NOMO-1 (cell line): ENCODE data around the gene RYR3.

ENCODE experiments used
- DNase-seq, 2 experiments: peaks; one replicate each; lab custom pipeline; 2025; ENCODE audit not compliant: unreplicated experiment in 2 of 2; lab: John Stamatoyannopoulos, UW

The RYR3 gene

DNA sequence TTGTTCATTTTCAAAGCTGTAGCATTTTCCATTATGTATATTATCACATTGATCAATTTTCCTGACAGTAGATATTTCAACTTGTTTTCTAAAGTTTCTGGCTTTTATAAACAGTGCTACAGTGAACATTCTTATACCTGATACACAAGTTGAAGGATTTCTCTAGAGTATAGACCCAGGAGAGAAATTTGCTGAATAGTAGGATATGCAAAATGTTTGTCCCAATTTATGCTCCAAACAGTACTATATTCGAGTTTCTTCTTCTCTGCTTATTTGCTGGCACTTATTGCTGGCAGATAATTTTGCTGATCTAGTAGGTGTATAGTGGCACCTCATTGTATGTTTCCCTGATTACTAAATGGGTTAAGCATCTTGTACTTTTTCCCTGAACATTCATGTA lies 540.3 kb downstream of the RYR3 start:
- DNase-seq: no peak

DNA sequence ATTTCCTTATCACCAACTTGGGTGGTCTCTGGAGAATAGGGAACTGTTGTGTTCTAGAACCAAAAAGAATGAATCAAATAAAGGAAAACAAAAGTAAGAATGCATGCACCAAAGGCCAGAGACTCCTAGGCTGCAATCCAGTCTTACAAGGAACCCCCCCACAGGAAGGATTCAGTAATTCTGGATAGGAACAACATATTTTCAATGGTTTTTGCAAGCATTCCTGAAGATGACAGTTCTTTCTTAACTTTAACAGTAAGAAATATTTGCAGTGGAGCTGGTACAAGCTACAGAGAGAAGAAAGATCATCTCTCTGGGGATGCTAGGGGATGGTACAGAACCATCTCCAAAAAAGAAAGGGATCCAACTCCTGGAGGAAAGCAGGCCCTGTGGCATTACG lies 541.3 kb downstream of the RYR3 start:
- no peak for DNase-seq

DNA sequence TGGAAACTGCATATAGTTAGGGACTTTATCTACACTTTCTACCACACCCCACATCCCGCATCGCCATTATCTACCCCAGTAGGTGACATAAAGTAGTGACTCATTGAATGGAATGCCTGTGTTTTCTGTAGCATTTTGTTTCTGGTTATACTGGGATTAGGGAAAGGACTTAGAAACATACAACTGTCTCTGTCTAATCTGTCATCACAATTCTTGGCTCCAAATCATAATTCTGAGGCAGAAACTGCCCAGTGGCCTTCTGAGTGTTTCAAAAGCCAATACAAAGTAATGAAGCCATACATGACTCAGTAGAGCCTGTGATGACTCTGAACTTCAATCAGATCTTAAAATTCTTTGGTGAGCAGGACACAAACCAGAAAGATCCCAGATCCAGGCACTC lies 541.8 kb downstream of the RYR3 start:
- no peak for DNase-seq

DNA sequence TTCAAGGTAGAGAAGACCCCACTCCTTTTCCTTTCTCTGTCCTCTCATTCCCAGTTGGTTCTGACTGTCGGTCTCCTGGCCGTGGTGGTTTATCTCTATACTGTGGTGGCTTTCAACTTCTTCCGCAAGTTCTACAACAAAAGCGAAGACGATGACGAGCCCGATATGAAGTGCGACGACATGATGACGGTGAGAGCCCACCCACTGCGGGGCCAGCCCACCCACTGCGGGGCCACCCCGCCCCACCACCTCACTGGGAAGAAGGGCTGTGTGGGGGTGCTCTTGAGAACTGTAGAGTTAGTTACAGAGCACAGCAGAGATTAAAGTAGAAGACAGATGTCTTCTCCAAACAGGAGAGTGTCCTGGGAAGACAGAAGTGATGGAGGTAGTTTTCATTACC lies 547.0 kb downstream of the RYR3 start:
- no peak for DNase-seq

DNA sequence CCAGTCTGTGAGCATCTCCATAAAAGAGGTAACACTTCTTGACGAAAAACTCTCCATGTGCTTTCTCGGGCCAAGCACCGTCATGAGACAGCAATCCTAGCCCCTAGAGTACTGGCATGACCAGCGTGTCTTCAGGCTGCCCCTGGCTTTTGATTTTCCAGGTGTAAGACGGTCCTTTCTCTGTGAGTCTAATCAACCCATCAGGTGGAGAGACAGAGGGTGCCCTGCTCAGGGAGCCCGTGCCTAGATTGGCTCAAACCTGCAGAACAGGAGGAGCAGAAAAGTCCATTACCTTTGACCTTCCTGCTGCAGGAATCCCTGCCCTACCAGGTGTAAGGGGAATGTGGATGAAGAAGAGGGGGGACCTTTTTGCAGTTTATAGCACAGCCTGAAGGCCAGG lies 548.1 kb downstream of the RYR3 start:
- DNase-seq: no peak

DNA sequence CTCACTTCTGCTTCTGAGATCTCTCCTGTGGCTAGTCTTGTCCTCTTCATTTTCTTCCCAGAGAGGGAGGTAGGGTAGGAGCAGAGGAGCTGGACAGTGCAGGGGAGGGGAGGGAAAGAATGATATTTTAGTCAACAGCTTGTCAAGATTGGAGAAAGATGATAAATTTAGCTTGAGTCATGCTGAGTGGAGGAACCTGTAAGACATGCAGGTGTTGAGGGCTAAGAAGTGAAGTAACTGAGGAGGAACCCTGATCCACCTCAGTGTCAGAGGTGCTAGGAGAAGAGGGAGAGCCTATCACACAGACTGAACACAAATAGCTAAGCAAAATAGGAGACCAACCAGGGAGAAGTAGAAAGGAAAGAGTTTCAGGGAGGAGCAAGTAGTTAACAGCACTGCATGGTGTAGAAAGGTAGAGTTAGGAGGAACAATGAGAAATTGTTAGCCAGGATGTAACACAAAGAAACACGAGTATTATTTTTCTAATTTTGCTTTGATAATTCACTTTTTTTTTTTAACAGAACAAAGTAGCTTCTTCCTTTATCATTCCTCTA lies 549.3 kb downstream of the RYR3 start:
- no peak for DNase-seq

DNA sequence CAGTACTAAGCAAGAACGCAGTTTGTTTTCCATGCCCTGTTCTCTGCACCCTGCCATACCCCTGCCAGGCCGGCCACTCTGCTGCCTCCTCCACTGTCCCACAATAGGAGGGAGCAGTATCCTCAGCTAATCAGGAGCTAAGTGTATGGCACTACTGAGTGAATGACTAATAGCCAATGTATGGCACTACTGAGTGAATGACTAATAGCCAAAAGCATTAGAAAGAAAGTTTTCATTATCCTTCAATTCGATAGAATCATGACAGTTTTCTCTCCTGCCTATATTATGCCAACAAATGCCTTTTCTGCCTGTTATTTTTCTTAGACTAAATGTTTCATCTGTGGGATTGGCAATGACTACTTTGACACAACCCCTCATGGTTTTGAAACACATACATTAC lies 550.0 kb downstream of the RYR3 start:
- DNase-seq: no peak

DNA sequence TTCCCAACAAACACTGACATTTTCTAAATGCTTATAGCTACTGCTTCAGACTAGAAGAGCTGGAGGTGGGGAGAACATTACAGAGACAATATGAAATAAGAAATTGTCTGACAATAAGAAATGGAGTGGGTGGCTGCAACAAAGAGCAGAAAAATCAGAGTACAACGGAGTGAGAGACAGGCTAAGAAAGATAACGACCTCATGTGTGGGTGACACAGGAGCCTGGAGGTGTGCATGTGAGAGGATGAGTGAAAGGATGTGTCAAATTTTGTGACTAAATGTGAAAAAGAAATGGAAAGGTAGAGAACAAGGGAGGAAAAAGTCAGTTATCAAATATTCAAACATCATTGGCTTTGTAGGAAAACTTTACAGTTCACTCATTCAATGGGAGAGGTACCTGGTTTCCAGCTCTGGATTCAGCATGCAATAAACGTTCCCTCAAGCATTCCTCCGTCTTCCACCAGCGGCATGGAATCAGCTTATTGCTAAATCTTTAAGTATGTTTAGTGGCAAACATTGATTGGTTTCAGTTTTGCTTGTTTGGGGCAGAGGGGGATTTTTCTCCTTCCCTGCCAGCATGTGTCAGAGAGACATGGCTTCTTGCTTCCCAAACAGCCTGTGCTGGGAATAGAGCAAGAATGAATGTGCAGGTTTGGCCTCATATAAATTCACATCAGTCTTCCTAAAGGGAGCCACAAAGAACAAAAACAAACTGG lies 553.8 kb downstream of the RYR3 start:
- DNase-seq: no peak

DNA sequence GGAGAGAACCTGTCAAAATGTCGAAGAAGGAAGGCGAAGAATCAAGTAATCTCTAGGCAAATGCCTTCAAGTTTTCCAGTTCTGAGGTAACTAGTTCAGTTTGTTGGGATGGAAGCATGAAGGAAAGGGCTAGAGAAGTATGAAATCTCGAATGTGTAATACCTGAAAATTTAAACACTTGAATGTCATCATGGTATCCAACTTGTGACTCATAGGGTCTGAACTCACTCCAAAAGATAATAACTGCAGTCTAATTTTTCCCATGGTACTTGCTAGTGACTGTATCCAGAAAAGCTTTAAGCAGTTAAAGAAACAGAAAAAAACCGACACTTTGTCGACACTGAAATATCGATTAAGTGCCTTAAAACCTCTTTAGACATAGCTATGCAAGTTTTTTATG lies 554.6 kb downstream of the RYR3 start:
- DNase-seq: no peak

DNA sequence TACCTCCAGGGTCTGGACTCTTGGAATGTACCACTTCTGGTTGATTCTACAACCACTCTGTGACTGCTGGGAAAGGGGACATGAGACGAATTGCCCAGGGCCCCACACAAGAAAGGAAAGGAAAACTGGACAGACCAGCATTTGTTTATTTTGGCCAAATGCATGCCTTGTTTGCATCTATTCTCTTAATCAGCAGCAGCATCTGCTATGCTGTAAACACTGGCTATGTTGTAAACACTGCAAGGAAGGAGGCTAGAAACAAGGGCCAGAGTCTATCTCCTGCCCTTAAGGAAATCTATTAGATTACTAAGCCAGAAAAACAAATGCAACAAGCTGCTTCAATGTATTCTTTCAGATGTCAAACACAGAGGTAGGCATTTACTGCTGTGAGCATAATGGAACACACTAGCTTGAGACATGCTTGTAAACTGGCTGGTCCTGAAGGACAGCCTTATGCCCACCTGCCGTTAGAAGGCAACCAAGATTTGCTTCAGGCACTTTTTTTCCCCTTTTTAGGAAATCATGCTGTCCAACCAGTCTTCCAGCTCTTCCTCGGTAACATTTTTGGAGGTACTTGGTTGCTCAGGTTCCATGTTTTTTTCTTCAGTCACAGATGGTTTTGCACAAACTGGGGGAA lies 555.5 kb downstream of the RYR3 start:
- DNase-seq: no peak

DNA sequence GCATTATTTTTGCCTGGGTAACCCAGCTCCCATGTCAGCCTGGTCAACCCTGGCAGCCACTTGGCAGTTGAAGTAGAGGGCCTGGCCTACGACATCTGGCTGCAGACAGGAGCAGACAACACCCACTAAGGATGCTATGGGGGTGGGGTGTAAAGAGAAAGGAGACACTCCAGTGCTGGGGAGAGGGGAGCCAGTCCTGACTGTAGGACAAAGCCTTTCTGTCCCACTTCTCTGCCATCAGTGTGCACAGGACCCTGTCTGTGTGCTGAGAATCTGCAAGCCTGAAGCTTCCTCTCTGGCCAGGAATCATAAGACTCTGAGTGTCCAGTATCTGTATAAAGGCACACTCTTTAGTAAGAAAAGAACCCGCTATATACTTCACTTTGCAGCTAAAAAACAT lies 561.2 kb downstream of the RYR3 start:
- DNase-seq: no peak

DNA sequence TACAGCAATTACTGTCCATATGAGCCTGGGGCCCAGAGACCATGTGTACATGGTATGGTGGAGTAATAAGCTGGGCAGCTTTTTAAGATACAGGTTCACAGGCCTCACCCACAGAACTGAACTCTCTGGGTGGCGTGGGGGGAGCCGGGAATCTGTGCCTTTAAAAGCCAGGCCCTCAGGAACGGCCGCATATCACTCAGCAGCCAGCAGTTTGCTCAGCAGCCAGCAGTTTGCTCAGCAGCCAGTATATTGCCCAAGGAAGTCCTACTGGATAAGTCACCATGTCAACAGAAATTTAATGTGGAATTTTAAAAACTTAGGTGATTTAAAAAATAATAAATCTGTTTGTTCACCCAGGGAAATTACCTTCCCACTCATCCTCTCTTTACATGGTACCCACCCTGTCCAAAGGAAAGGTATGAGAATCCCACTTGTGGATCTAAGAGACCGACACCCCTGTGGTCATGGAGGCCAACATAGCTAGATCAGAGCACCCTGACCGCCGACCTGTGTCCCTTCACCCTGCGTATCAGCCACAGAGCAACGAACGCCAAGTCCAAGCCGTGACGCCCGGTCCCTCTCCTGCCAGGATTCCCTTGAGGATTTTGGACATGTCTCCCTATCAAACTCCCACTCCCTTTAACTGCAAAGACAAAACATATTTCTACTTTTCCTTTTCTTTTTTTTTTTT lies 561.8 kb downstream of the RYR3 start:
- no peak for DNase-seq

DNA sequence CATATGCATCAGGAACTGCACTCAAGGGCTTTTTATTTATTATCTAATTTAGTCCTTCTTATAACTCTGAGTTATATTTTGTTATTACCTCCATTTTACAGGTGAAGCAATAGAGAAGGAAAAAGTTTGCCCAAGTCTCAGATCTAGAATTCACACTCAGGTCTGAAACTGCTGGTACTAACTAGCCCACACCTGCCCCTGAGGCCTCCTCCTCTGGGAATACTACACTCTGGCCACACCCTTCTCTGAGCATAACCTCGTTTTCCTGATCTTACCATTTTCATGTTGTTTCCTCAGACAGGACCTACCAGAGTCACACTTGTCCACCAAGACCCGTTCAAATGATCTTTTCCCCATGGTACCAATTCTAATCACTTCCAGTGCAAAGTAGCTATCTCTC lies 563.4 kb downstream of the RYR3 start:
- no peak for DNase-seq

DNA sequence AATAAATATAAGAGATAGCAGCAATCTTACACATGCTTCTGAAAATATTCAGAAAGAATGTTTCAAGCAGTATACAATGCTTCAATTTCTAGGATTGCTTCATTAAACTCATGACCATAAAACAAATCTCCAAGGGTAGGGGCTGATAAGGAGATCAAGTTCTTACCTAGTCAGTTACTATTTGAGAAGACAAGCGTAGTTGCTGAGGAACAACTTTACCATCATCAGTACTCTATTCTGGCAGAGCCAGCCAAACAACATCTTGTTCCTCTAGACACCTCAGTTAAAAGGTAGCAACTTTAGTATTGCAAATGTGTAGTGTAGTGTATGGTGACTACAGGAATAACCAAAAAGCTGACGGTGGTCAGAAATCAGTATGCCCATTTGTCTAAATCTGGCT lies 572.2 kb downstream of the RYR3 start:
- no peak for DNase-seq

DNA sequence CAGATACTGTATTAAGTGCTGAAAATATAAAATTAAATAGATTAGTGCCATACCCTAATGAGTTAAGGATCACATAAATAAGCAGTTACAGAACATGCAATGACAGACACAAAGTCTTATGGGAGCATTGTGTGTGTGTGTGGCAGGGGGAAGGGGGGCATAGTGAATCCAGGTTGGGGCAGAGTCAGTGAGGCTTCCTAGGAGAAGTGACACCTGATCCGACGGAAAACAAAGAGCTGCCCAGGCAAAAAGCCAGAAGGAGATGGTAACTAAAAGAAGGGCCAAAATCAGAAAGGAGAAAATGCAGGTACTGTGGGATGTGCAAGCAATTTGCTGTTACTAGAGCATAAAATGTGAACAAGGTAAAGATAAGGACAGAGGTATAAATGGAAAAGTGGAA lies 577.4 kb downstream of the RYR3 start:
- DNase-seq: no peak

DNA sequence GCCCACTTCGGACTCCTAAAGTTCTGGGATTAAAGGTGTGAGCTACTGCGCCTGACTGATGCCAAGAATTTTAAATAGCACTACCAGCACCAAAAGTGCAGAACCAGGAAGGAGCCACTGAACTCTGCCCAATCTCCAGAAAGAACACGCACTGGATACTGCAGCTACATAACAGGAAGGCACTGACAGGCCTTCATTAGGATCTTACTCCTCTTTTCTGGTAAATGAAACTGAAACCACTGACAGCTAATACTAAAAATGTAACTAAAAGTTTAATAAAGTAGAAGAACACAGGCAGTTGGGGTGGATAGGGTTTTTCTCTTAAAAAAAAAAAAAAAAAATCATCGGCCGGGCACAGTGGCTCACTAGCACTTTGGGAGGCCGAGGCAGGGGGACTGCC lies 583.4 kb downstream of the RYR3 start:
- no peak for DNase-seq

DNA sequence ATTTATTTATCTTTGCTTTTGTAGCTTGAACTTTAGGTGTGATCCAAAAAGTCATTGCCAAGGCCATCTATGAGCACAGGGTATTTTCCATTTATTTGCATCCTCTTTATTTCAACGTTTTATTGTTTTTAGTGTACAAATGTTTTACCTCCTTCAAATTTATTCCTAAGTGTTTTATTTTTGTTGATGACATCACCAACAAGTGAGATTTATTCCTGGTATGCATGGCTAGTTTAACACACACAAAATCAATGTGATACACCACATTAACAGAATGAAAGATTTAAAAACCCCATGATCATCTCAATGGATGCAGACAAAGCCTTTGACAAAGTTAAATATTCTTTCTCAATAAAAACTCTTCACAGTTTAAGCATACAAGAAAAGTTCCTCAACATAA lies 591.3 kb downstream of the RYR3 start:
- no peak for DNase-seq

DNA sequence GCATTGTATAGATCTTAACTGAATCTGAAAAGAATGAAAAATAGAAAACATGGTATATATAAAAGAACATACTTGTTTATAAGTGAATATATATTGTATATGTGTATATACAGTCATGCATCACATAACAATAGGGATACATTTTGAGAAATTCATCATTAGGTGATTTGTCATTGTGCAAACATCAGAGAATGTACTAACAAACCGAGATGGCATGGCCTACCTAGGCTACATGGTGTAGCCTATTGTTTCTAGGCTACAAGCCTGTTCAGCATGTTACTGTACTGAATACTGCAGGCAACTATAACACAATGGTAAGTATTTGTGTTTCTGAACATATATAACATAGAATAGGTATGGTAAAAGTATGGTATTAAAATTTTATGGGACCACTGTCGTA lies 592.9 kb downstream of the RYR3 start:
- no peak for DNase-seq

DNA sequence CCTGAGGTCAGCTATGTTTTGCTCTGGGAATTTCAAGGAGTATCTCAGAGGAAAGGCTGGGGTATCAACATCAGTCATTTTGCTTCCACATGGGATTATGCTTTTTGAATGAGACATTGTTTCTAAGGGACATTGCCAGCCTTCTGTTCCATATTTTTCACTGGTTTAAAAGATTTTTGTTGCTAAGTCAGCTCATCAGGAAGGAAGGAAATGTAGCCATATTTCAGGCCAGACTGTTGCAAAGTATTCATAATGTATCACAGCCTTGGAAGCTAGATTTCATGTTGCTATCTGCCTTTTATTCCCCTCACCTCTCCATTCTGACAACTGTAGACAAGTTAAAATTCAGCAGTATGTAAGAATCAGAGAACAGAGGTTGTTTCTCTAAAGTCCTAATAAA lies 596.6 kb downstream of the RYR3 start:
- DNase-seq: no peak

DNA sequence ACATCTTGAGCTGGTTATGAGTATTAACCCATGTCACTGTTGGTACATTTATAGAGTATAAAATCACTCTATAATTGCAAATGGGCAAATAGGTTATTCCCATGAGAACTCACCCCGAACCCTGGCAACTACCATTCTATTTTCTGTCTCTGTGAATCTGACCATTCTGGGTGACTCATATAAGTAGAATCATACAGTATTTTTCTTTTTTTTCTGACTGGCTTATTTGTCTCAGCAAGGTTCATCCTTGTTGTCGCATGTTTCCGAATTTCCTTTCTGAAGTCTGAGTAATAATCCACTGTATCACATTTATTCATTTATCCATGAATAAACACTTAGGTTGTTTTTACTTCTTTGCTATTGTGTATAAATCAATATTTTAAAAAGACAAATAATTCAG lies 597.6 kb downstream of the RYR3 start:
- DNase-seq: no peak

DNA sequence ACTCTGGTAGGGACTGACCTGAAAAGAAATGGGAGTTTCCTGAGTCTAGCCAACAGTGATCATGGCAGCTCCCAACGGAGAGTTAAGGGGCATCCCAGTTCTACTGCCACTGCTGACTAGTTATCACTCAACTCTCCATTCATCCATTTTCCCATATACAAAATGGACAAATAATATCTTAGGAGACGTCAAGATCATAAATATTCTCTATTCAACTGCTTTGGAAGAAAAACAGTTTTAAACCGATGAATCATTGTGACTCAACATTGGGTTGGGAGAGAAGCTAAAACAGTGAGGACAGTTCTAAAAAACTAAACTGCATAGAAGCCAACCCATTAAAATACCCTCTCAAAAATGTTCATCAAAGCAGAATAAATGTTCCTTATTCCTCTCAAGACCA lies 600.0 kb downstream of the RYR3 start:
- no peak for DNase-seq

DNA sequence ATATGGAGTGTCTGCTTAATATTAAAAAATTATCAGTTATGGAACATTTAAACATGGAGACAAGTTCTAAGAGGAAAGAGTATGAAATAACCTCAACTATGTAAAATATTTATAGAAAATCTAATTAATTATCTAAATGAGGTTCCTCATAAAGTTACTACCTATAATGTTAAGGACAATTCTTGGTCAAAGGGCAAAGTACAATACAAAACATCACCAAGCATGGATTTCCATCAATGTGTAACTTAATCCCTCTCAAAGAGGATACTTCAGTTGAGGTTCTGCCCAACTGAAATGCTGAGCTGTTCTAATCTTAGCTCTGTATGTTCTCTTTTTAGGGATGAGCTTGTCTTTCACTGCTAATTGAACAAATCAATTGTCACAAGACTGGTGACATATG lies 601.6 kb downstream of the RYR3 start:
- DNase-seq: no peak
